Calu3 (cell line): Measurements from ENCODE around the gene TEX261. TPM values are rescaled to one million over a fixed set of nuclear protein-coding genes. Genes with fewer than 3 reads are reported as not detected.
"Not testable (repeated sequence)": the region's sequence is repeated elsewhere in the genome, so short reads cannot be mapped to it uniquely, and the experiment has no call there.

Experiments used
- Bru-seq: library from RNA; stranded (reverse); fragments of 400-500 nt; gene quantifications from one replicate; lab custom pipeline; 2021; lab: Mats Ljungman, UMichigan
- BruChase-seq, 2 experiments: library from RNA; stranded (reverse); fragments of 400-500 nt; gene quantifications; one replicate each; lab custom pipeline; 2021; lab: Mats Ljungman, UMichigan
- BruUV-seq: library from RNA; stranded (reverse); fragments of 400-500 nt; replicated peaks from 2 replicates; lab custom pipeline; 2021; lab: Mats Ljungman, UMichigan
- CTCF ChIA-PET: fragments of 300-600 bp; sonication (Branson Sonifier 250); formaldehyde crosslinking; loops from one replicate; lab custom pipeline; 2022; ENCODE audit warnings: antibody characterized with exemption; lab: Charles Lee
- DNase-seq: peaks from one replicate; pipeline ENCODE4 v3.0.0; 2022
- H3K27ac Mint-ChIP-seq: one replicate; pipeline ENCODE4 v1.8.0; 2022; ENCODE audit warnings: mixed read lengths; ENCODE audit not compliant: unreplicated experiment
- H3K27me3 Mint-ChIP-seq: one replicate; pipeline ENCODE4 v1.8.0; 2022; ENCODE audit warnings: mixed read lengths; ENCODE audit not compliant: unreplicated experiment
- H3K36me3 Mint-ChIP-seq: one replicate; pipeline ENCODE4 v1.8.0; 2022; ENCODE audit warnings: mild to moderate bottlenecking, moderate library complexity, mixed read lengths; ENCODE audit not compliant: insufficient read depth, unreplicated experiment
- H3K4me1 Mint-ChIP-seq: one replicate; pipeline ENCODE4 v1.8.0; 2022; ENCODE audit warnings: mild to moderate bottlenecking, low read depth, mixed read lengths; ENCODE audit not compliant: unreplicated experiment
- H3K4me3 Mint-ChIP-seq: one replicate; pipeline ENCODE4 v1.8.0; 2022; ENCODE audit warnings: mild to moderate bottlenecking, low read depth, moderate library complexity, mixed read lengths; ENCODE audit not compliant: unreplicated experiment
- H3K9me3 Mint-ChIP-seq: one replicate; pipeline ENCODE4 v1.8.0; 2022; ENCODE audit warnings: low read depth, mixed read lengths; ENCODE audit not compliant: unreplicated experiment
- intact Hi-C: fragments of 100-400 bp; cut with micrococcal nuclease; formaldehyde crosslinking; loops from one replicate; pipeline ENCODE4 v1.10.0; 2022; ENCODE audit not compliant: unreplicated experiment
- long read RNA-seq: library from polyadenylated mRNA; stranded (forward); transcript quantifications from one replicate; pipeline ENCODE4 v2.0.0, GENCODE V29; 2022
- total RNA-seq: library from RNA; stranded (reverse); gene quantifications from 2 replicates; pipeline ENCODE4 v1.2.3, GENCODE V29; 2022
- TF ChIP-seq, protein P1 (sequence below): fragments of 200-600 bp; IDR thresholded peaks from one replicate; pipeline ENCODE4 v1.8.0; 2022; ENCODE audit warnings: antibody characterized with exemption; ENCODE audit not compliant: unreplicated experiment

The TEX261 gene
- 55.4 and 61.2 TPM in 2 replicates for total RNA-seq
- Bru-seq, nascent RNA, result percentile 75 among the genes with signal in this experiment
- BruChase-seq, experiment 1, labeled RNA remaining after a 6-hour chase, result percentile 97 among the genes with signal in this experiment
- percentile 90 among the genes with signal in this experiment for BruChase-seq, experiment 2, labeled RNA remaining after a 2-hour chase
- long read RNA-seq, transcript TEX261-202 (5 exons, 758 nt), result minor isoform, 5 of 48 reads
- long read RNA-seq, transcript TEX261-201 (6 exons, 3,441 nt), result major isoform, 16 of 48 reads
- long read RNA-seq, partial matches to known transcripts, result 2 of 48 reads
- long read RNA-seq, other reads (novel, unspliced or antisense), result 23 of 48 reads

DNA sequence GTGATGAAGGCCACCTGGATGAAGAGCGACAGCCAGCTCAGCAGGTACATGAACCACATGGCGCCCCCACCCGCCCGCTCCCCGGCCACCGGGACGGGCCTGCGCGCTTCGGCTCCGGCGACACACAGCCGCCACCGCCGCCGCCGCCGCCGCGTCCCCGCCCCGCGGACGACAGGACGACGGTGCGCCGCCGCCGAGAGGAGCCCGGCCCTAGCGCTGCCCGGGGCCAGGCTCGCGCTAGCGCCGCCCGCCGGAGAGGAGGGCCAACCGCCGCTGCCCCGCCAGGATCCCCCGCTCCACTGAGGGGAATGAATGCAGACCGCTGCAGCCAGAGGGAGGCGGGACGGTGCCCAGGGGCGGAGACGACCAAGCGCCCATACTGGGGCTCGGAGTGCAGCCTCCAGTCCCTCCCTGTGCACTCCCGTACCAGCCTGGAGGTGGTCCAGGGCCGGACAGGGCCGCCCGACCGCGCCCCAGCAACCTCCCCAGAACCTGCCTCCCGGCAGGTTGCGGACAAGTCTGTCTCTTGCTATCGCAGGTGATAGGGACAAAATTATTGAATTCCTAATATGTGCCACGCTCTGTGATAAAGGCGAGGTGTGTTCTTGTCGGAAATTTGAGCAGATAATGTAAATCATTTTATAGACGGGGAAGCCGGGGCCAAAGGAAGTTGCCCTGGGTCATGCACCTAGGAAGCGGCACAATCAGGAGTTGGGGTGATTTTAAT, at the start of gene TEX261:
Gene TEX261 (minus strand): TSS at position 175 of the 727 bp plus-strand sequence. CDS start 116 bp downstream, at position 59.
- intact Hi-C loops, result no loop called here
- peaks cover 9% of the 10 kb centered on the region for H3K4me1 Mint-ChIP-seq

DNA sequence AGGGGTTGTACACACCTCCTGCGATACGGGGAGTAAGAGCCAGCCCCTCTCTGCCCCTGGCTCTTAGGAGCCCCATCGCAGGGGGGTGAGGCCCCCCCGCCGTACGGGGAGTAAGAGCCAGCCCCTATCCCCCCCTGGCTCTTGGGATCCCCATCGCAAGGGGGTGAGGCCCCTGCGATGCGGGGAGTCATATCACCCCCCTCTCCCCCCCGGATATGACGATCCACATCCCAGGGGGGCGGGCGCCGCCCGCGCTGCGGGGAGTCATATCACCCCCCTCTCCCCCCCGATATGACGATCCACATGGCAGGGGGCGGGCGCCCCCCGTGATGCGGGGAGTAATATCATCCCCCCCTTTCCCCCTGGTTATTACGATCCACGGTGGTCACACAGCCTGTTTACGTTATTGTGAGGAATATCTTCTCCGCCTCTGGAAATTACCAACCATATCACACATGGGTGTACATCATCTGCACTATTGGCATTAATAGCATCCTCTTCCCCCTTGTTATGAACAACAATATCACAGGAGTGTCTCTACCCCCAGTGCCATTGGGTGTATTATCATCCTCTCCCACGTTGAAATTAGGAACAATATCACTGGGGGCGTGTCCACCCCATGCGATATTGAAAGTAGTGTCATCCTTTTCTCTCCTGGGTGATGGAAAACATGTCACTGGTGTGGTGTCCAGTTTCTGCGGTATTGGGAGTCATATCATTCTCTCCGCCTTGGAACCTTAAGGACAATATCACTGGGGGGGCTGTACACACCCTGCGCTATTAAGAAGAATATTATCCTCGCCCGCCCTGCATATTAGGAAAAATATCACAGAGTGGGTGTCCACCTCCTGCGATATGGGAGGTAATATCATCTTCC, 49.1 kb upstream of the TEX261 start:
- peaks cover 11% of the 10 kb centered on the region for H3K4me1 Mint-ChIP-seq
- no peak overlapping the region for H3K27ac Mint-ChIP-seq
- no peaks in the 10 kb centered on the region for H3K36me3 Mint-ChIP-seq
- no peak overlapping the region for H3K4me3 Mint-ChIP-seq
- no peak for DNase-seq
- TF ChIP-seq, protein P1, sequence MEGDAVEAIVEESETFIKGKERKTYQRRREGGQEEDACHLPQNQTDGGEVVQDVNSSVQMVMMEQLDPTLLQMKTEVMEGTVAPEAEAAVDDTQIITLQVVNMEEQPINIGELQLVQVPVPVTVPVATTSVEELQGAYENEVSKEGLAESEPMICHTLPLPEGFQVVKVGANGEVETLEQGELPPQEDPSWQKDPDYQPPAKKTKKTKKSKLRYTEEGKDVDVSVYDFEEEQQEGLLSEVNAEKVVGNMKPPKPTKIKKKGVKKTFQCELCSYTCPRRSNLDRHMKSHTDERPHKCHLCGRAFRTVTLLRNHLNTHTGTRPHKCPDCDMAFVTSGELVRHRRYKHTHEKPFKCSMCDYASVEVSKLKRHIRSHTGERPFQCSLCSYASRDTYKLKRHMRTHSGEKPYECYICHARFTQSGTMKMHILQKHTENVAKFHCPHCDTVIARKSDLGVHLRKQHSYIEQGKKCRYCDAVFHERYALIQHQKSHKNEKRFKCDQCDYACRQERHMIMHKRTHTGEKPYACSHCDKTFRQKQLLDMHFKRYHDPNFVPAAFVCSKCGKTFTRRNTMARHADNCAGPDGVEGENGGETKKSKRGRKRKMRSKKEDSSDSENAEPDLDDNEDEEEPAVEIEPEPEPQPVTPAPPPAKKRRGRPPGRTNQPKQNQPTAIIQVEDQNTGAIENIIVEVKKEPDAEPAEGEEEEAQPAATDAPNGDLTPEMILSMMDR, result no peak
- intact Hi-C loops, result no loop called here
- peaks cover under 1% of the 10 kb centered on the region for H3K27me3 Mint-ChIP-seq
- no peaks in the 10 kb centered on the region for H3K9me3 Mint-ChIP-seq
- CTCF ChIA-PET, result no interaction called here
- BruUV-seq, result no TSS peak

More for the DNA sequence above, at the start of gene TEX261:
- TF ChIP-seq, protein P1, result no peak
- BruUV-seq, result no TSS peak
- H3K4me3 Mint-ChIP-seq, result peak within 1 kb of the TSS; percentile 89
- peaks cover 36% of the 10 kb centered on the region for H3K36me3 Mint-ChIP-seq
- peak within 1 kb of the TSS; percentile 73 for H3K27ac Mint-ChIP-seq
- CTCF ChIA-PET, result no interaction called here
- no peaks in the 10 kb centered on the region for H3K9me3 Mint-ChIP-seq
- H3K27me3 Mint-ChIP-seq, result no peaks in the 10 kb centered on the region
- peak; percentile 96 for DNase-seq

DNA sequence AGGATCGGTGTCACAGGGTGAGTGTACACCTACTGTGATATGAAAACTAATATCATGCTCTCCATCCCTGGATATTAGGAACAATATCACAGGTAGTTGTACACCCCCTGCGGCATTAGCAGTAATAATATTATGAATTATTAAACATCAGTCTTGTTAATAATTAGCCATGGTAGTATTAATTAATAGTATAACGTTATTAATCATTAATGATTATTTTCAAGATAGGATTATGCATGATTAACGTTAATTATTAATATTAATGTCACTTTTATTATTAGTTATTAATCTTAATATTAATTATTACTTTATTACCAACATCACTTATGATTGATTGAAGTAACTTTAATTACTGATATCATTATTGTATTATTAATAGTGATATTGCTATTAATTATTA, 47.6 kb upstream of the TEX261 start:
- CTCF ChIA-PET, result no interaction called here
- TF ChIP-seq, protein P1, result no peak
- no peak for DNase-seq
- Mint-ChIP-seq H3K36me3 (no peaks in the 10 kb centered on the region), H3K27me3 (peaks cover 15% of the 10 kb centered on the region), H3K4me1 (peaks cover 4% of the 10 kb centered on the region), H3K9me3 (no peaks in the 10 kb centered on the region), H3K27ac (no peak overlapping the region), H3K4me3 (no peak overlapping the region)
- no TSS peak for BruUV-seq
- intact Hi-C loops, result no loop called here

DNA sequence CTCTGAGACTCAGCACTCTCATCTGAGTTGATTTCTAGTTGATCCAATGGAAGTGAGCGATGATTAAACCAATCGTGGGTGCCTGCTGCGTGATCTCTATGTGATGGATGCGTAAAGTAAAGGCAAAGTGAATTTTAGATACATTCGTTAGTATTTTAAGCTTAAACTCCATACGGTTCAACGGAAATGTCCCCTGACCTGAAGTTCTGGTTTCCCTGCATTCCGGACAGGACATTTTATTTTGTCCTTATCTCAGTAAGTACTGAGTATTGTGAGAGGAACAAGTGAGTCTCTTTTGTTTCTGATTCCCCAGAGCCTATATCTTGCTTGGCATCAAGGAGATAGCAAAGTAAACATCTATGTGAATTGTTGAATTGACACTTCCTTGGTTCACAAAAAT, 41.6 kb upstream of the TEX261 start:
- peaks cover 66% of the 10 kb centered on the region for H3K27me3 Mint-ChIP-seq
- H3K9me3 Mint-ChIP-seq, BruUV-seq, DNase-seq, H3K4me1 Mint-ChIP-seq, CTCF ChIA-PET, H3K27ac Mint-ChIP-seq, intact Hi-C loops, H3K36me3 Mint-ChIP-seq, H3K4me3 Mint-ChIP-seq: not testable (repeated sequence)
